RWPE1 (cell line): ENCODE measurements around the gene AUTS2.

Experiments
- CTCF ChIA-PET: fragments of 350-600 bp; sonication (Branson Sonifier 250); formaldehyde crosslinking; extraction: SDS; loops from one replicate; lab custom pipeline; 2021; lab: Yijun Ruan, JAX
- POLR2A ChIA-PET: fragments of 400-600 bp; formaldehyde crosslinking; extraction: SDS; loops from one replicate; lab custom pipeline; 2020; ENCODE audit warnings: antibody characterized with exemption; ENCODE audit not compliant: low non-redundant PET; lab: Yijun Ruan, JAX
- DNase-seq: peaks from one replicate; pipeline ENCODE4 v3.0.0; 2012; ENCODE audit warnings: low spot score
- H3K27ac ChIP-seq: fragments of 450-650 bp; 2 replicates; pipeline ENCODE4 v1.5.1; 2017
- TF ChIP-seq, protein P1 (sequence below): fragments of 450-650 bp; conservative IDR thresholded peaks from 2 replicates; pipeline ENCODE4 v1.5.1; 2017; ENCODE audit warnings: low read depth, mild to moderate bottlenecking

Gene AUTS2

DNA sequence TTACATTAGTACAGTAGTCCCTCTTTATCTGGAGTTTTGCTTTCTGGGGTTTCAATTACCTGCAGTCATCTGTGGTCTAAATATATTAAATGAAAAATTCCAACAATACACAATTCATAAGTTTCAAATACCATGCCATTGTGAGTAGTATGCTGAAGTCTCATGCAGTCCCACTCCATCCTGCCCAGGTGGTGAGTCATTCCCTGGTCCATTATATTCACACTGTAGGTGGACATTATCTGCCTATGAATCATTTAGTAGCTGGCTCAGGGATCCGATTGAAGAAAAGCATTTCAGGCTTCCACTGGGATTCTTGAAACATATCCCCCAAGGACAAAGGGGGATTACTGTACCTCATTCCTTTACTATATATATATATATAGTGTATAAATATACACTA, 1235.5 kb downstream of the AUTS2 start:
- no peak overlapping the region for H3K27ac ChIP-seq
- TF ChIP-seq, protein P1, sequence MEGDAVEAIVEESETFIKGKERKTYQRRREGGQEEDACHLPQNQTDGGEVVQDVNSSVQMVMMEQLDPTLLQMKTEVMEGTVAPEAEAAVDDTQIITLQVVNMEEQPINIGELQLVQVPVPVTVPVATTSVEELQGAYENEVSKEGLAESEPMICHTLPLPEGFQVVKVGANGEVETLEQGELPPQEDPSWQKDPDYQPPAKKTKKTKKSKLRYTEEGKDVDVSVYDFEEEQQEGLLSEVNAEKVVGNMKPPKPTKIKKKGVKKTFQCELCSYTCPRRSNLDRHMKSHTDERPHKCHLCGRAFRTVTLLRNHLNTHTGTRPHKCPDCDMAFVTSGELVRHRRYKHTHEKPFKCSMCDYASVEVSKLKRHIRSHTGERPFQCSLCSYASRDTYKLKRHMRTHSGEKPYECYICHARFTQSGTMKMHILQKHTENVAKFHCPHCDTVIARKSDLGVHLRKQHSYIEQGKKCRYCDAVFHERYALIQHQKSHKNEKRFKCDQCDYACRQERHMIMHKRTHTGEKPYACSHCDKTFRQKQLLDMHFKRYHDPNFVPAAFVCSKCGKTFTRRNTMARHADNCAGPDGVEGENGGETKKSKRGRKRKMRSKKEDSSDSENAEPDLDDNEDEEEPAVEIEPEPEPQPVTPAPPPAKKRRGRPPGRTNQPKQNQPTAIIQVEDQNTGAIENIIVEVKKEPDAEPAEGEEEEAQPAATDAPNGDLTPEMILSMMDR = no peak
- POLR2A ChIA-PET = no interaction called here
- CTCF ChIA-PET = interaction anchor here (0.6 kb wide), 1 partner anchor 22 kb away, joined by 9 read pairs; no protein-coding TSS in a partner anchor
- DNase-seq = peak; percentile 68

DNA sequence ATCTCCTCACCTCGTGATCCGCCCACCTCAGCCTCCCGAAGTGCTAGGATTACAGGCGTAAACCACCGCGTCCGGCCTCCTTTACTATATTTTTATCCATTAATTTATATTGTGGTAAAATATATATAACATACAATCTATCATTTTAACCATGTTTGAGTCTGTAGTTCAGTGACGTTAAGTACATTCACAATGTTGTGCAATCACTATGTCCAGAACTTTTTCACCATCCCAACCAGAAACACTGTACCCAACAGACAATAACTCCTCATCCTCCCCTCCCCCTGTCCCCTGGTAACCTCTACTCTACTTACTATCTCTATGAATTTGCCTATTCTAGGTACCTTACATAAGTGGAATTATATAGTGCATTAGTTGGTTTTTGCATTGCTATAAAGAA, 1236.1 kb downstream of the AUTS2 start:
- DNase-seq = no peak
- ChIA-PET POLR2A (no interaction called here), CTCF (no interaction called here)
- TF ChIP-seq, protein P1 = no peak
- H3K27ac ChIP-seq = no peak overlapping the region

DNA sequence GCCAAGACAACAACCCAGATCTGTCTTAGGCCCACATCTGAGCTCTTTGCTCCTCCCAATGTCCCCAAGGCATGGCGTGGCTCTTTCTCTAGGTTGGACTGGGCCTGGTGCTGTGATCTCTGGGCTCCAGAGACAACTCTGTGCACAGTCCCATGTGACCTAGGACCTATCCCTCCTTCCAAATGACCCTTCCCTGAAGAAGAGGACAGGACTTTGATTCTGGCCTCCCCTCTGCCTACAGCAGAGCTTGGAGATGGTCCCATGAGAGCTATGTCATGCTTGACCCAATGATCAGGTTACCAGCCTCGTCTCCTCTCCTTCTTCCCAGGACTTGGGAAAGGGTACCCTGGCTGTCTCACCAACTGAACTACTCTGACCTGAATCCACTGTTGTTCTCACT, 1237.4 kb downstream of the AUTS2 start:
- no peak overlapping the region for H3K27ac ChIP-seq
- DNase-seq = no peak
- ChIA-PET POLR2A (no interaction called here), CTCF (no interaction called here)
- TF ChIP-seq, protein P1 = no peak

DNA sequence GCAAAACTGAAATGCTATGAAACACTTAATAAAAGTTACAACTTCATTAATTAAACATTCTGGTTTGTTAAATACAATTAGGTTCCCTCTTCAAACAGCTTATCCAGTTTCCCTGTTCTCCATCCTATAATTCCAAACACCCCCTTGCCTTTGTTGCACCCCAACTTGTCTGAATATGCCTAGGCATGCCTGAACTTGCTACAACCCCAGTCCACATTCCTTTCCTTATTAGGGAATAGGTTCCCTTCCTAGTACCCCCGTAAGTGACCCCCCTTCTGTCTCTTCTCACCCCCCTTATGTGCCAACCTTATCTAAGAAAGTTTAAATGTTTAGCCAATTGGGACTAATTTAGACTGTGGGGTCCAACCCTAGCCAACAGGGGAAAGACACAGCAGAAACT, 1238.0 kb downstream of the AUTS2 start:
- DNase-seq = no peak
- H3K27ac ChIP-seq = no peak overlapping the region
- CTCF ChIA-PET = no interaction called here
- TF ChIP-seq, protein P1 = no peak
- POLR2A ChIA-PET = no interaction called here

DNA sequence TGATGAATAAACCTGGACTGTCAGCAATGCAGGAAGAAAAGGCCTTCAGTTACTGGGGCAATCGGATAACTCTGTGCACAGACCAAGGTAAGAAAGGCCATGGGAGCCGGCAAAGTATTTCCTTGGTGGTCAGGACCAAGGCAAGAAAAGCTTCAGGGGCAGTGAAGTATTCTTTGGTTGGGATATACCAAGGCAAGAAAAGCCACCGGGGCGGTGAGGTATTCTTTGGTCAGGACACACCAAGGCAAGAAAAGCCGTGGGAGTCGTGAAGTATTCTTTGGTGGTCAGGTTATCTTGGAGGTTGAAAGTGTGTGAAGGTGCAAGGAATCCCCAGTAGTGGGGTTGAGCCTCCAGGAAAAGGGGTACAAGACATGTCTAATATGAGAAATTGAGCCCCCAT, 1238.7 kb downstream of the AUTS2 start:
- no peak overlapping the region for H3K27ac ChIP-seq
- TF ChIP-seq, protein P1 = no peak
- POLR2A ChIA-PET = no interaction called here
- no peak for DNase-seq
- CTCF ChIA-PET = no interaction called here

DNA sequence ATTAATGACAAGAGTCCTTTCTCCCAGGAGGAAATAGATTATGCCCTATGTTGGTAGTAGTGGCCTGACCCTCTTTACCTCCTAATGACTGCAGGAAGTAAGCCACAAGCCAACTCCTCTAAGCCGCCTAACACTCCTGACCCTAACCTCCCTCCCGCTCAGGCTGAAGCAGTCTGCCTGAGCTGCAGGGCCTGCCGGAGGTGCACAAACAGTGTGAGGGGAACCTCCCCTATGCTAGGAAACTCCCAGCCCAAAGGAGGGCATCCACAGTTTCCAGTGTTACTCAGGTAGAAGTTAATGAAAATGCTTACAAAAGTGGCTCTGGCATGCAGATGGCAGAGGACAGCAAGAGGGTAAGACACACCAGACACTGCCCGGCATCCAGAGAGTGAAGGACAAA, 1239.3 kb downstream of the AUTS2 start:
- TF ChIP-seq, protein P1 = no peak
- DNase-seq = no peak
- ChIA-PET POLR2A (no interaction called here), CTCF (interaction anchor here (0.6 kb wide), 1 partner anchor 101 kb away, joined by 3 read pairs; no protein-coding TSS in a partner anchor)
- no peak overlapping the region for H3K27ac ChIP-seq
